NCI-H2227 treated with DMSO at 0.1 percent for 48 hours (cell line): ENCODE results near the gene TTC7B.
A peak's percentile ranks its signal among the peaks of the same experiment; 100 is the strongest.

Experiments
- DNase-seq: peaks from one replicate; lab custom pipeline; 2025; lab: John Stamatoyannopoulos, UW

Gene TTC7B

GRCh38 chr14:90647473-90648005 lies 168.7 kb downstream of the TTC7B start:
- DNase-seq = no peak

- no peak for DNase-seq
Observed at GRCh38 chr14:90645842-90646443, 170.3 kb downstream of the TTC7B start.

- DNase-seq = no peak
Observed at GRCh38 chr14:90644882-90645281, 171.3 kb downstream of the TTC7B start.

- DNase-seq = no peak
Observed at GRCh38 chr14:90643982-90644670, 172.1 kb downstream of the TTC7B start.

GRCh38 chr14:90642244-90642717 lies 173.9 kb downstream of the TTC7B start:
- no peak for DNase-seq

GRCh38 chr14:90641615-90642243 lies 174.5 kb downstream of the TTC7B start:
- DNase-seq = no peak

GRCh38 chr14:90641168-90641567 lies 175.1 kb downstream of the TTC7B start:
- no peak for DNase-seq

- no peak for DNase-seq
Observed at GRCh38 chr14:90639641-90640040, 176.6 kb downstream of the TTC7B start.

GRCh38 chr14:90632871-90633270 lies 183.4 kb downstream of the TTC7B start:
- no peak for DNase-seq

GRCh38 chr14:90632451-90632850 lies 183.8 kb downstream of the TTC7B start:
- DNase-seq = no peak

GRCh38 chr14:90630171-90630806 lies 185.9 kb downstream of the TTC7B start:
- no peak for DNase-seq

- DNase-seq = no peak
Observed at GRCh38 chr14:90629471-90629870, 186.8 kb downstream of the TTC7B start.

- DNase-seq = no peak
Observed at GRCh38 chr14:90628825-90629224, 187.4 kb downstream of the TTC7B start.

GRCh38 chr14:90627478-90627877 lies 188.8 kb downstream of the TTC7B start:
- DNase-seq = no peak

- no peak for DNase-seq
Observed at GRCh38 chr14:90626550-90626949, 189.7 kb downstream of the TTC7B start.

- no peak for DNase-seq
Observed at GRCh38 chr14:90625445-90625844, 190.8 kb downstream of the TTC7B start.

GRCh38 chr14:90624732-90625400 lies 191.4 kb downstream of the TTC7B start:
- DNase-seq = no peak

- DNase-seq = no peak
Observed at GRCh38 chr14:90624227-90624626, 192.0 kb downstream of the TTC7B start.

GRCh38 chr14:90621201-90621600 lies 195.0 kb downstream of the TTC7B start:
- no peak for DNase-seq

GRCh38 chr14:90620568-90621077 lies 195.6 kb downstream of the TTC7B start:
- peak; percentile 64 for DNase-seq

GRCh38 chr14:90619911-90620310 lies 196.3 kb downstream of the TTC7B start:
- no peak for DNase-seq

- DNase-seq = no peak
Observed at GRCh38 chr14:90617961-90618360, 198.3 kb downstream of the TTC7B start.
